T-helper 17 cell (primary cell): ENCODE data around the gene SNRK. TPM values are rescaled to one million over a fixed set of nuclear protein-coding genes. Genes with fewer than 3 reads are reported as not detected.

Experiments used
- ATAC-seq: fragments of 150-1000 bp; cut with Tn5 transposase; 2 replicates; pipeline ENCODE4 v1.10.0; 2021; ENCODE audit warnings: mild to moderate bottlenecking, moderate library complexity
- DNase-seq, 3 donors: peaks; one replicate each; pipeline versions ENCODE4 v3.0.0 to v3.0.0-alpha.2; 2020 to 2021
- H3K9me3 ChIP-seq: one replicate; pipeline ENCODE4 v1.7.0; 2013; ENCODE audit warnings: low read length, mild to moderate bottlenecking; ENCODE audit not compliant: control insufficient read depth, poor library complexity, severe bottlenecking
- H3K27ac Mint-ChIP-seq: one replicate; pipeline ENCODE4 v1.8.0; 2022; ENCODE audit warnings: mild to moderate bottlenecking, moderate library complexity, mixed read lengths
- H3K27me3 Mint-ChIP-seq: one replicate; pipeline ENCODE4 v1.8.0; 2022; ENCODE audit warnings: mixed read lengths
- H3K36me3 Mint-ChIP-seq: one replicate; pipeline ENCODE4 v1.8.0; 2022; ENCODE audit warnings: low read depth, mixed read lengths
- H3K4me1 Mint-ChIP-seq: one replicate; pipeline ENCODE4 v1.8.0; 2022; ENCODE audit warnings: mild to moderate bottlenecking, mixed read lengths
- H3K4me3 Mint-ChIP-seq: one replicate; pipeline ENCODE4 v1.8.0; 2022; ENCODE audit warnings: mild to moderate bottlenecking, moderate library complexity, mixed read lengths
- total RNA-seq, 4 donors: library from RNA in 2 of 4; stranded (reverse) in 2 of 4; gene quantifications; one replicate each; pipeline ENCODE4 v1.2.3 and lab custom pipeline; 2022 to 2026

The SNRK gene
- total RNA-seq, 2 donors from 2014 or later, result 127 to 159 TPM

- Mint-ChIP-seq H3K4me1 (peaks cover 27% of the 10 kb centered on the region), H3K4me3 (peak overlapping the region; percentile 88), H3K27ac (peak overlapping the region; percentile 96), H3K27me3 (no peaks in the 10 kb centered on the region), H3K36me3 (peaks cover 9% of the 10 kb centered on the region)
- ATAC-seq (no peak), DNase-seq (no peak)
- no peaks in the 10 kb centered on the region for H3K9me3 ChIP-seq
Observed at GRCh38 chr3:43285644-43286043, 696 bp upstream of the SNRK start.

DNA sequence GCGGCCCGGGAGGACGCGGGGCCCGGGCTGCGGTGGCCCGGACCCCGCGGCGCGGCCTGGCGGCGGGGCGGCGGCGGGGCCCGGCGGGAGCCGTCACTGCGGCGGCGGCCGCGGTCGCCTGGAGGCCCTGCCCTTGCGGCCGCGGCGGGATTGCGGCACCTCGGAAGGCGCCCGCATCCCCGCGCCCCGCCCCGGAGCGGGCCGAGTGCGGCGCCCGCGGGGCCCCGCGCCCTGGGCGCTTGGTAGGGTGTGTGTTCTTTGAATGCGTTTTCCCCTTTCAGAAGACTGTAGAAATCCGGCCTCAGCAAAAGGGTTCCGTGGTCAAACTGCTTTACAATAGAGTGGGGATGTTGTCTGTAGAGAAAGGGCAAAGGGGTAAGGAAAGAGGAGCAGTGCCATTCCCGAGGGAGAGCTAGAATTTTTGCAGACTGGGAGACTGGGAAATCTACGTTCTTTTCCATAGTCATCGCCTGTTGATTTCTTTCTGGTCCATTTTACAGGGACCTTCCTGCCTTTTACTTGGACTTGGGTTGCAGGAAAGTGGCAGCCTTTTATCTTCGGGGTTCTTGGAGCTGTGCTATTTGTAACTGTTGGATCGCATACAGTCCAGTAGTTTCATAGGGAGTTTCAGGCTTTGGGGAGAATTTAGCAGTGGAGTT lies 630 bp downstream of the SNRK start:
- ATAC-seq, result peak; percentile 41
- Mint-ChIP-seq H3K27ac (peak overlapping the region; percentile 96), H3K36me3 (peaks cover 9% of the 10 kb centered on the region), H3K27me3 (no peaks in the 10 kb centered on the region), H3K4me1 (peaks cover 40% of the 10 kb centered on the region), H3K4me3 (peak overlapping the region; percentile 96)
- peak; percentile 23 to 38 (median 30) for DNase-seq
- no peaks in the 10 kb centered on the region for H3K9me3 ChIP-seq

- peak overlapping the region; percentile 96 for H3K4me3 Mint-ChIP-seq
Observed at GRCh38 chr3:43287500-43287873, 1.1 kb downstream of the SNRK start.

GRCh38 chr3:43288366-43288765 lies 2.0 kb downstream of the SNRK start:
- no peaks in the 10 kb centered on the region for H3K27me3 Mint-ChIP-seq
- H3K9me3 ChIP-seq, result no peaks in the 10 kb centered on the region
- H3K4me3 Mint-ChIP-seq, result peak overlapping the region; percentile 96
- H3K36me3 Mint-ChIP-seq, result peaks cover 13% of the 10 kb centered on the region
- peaks cover 48% of the 10 kb centered on the region for H3K4me1 Mint-ChIP-seq
- peak overlapping the region; percentile 96 for H3K27ac Mint-ChIP-seq
- no peak for ATAC-seq
- DNase-seq, result no peak

More at GRCh38 chr3:43287500-43287873, 1.1 kb downstream of the SNRK start:
- no peaks in the 10 kb centered on the region for H3K27me3 Mint-ChIP-seq
- ATAC-seq (no peak), DNase-seq (no peak)
- peaks cover 9% of the 10 kb centered on the region for H3K36me3 Mint-ChIP-seq
- peak overlapping the region; percentile 96 for H3K27ac Mint-ChIP-seq
- no peaks in the 10 kb centered on the region for H3K9me3 ChIP-seq
- H3K4me1 Mint-ChIP-seq, result peaks cover 44% of the 10 kb centered on the region

GRCh38 chr3:43288850-43289249 lies 2.5 kb downstream of the SNRK start:
- DNase-seq, result no peak
- Mint-ChIP-seq H3K4me1 (peaks cover 48% of the 10 kb centered on the region), H3K36me3 (peaks cover 13% of the 10 kb centered on the region)

GRCh38 chr3:43289401-43289800 lies 3.1 kb downstream of the SNRK start:
- DNase-seq, result no peak
- Mint-ChIP-seq H3K27me3 (no peaks in the 10 kb centered on the region), H3K27ac (peak overlapping the region; percentile 96), H3K4me3 (peak overlapping the region; percentile 96), H3K4me1 (peaks cover 49% of the 10 kb centered on the region), H3K36me3 (peaks cover 13% of the 10 kb centered on the region)
- no peak for ATAC-seq
- H3K9me3 ChIP-seq, result no peaks in the 10 kb centered on the region

More at GRCh38 chr3:43288850-43289249, 2.5 kb downstream of the SNRK start:
- Mint-ChIP-seq H3K27ac (peak overlapping the region; percentile 96), H3K27me3 (no peaks in the 10 kb centered on the region), H3K4me3 (peak overlapping the region; percentile 96)
- no peaks in the 10 kb centered on the region for H3K9me3 ChIP-seq
- no peak for ATAC-seq

DNA sequence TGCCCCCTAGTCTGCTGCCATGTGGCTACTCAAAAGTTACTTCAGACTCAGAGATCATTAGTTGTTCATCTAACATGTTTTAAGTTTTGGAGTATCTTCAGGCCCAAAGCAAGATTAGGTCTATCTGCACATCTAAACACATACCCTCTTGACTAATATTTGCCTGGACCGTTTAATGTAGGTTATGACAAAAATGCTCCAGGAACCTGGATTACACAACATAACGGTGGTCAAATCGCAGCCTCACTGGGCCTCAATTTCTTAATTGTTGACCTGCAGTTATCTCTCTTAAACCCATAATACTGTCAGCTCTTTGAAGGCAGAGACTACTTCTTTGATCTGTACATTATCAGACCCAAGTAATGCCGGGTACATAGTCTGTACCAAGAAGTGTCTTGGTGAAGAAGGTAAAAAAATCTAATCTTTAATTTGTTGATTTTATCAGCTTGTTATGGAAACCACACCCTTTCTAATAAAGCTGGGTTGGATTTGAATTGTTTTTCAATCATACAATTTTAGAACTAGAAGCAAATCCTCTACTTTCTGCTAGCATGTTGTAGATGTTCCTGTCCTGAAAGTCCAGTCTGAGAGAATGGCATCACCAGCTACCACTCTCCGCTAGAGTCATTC lies 3.6 kb downstream of the SNRK start:
- Mint-ChIP-seq H3K27ac (peak overlapping the region; percentile 96), H3K4me3 (peak overlapping the region; percentile 96), H3K27me3 (no peaks in the 10 kb centered on the region), H3K4me1 (peaks cover 53% of the 10 kb centered on the region), H3K36me3 (peaks cover 13% of the 10 kb centered on the region)
- H3K9me3 ChIP-seq, result no peaks in the 10 kb centered on the region
- ATAC-seq (no peak), DNase-seq (no peak)

- no peak for DNase-seq
- peaks cover 13% of the 10 kb centered on the region for H3K36me3 Mint-ChIP-seq
- no peak for ATAC-seq
- no peaks in the 10 kb centered on the region for H3K9me3 ChIP-seq
- H3K4me1 Mint-ChIP-seq, result peaks cover 56% of the 10 kb centered on the region
- H3K4me3 Mint-ChIP-seq, result peak overlapping the region; percentile 96
- peak overlapping the region; percentile 96 for H3K27ac Mint-ChIP-seq
- H3K27me3 Mint-ChIP-seq, result no peaks in the 10 kb centered on the region
Observed at GRCh38 chr3:43290956-43291355, 4.6 kb downstream of the SNRK start.

GRCh38 chr3:43291546-43291945 lies 5.2 kb downstream of the SNRK start:
- peak overlapping the region; percentile 96 for H3K27ac Mint-ChIP-seq
- no peaks in the 10 kb centered on the region for H3K9me3 ChIP-seq

DNA sequence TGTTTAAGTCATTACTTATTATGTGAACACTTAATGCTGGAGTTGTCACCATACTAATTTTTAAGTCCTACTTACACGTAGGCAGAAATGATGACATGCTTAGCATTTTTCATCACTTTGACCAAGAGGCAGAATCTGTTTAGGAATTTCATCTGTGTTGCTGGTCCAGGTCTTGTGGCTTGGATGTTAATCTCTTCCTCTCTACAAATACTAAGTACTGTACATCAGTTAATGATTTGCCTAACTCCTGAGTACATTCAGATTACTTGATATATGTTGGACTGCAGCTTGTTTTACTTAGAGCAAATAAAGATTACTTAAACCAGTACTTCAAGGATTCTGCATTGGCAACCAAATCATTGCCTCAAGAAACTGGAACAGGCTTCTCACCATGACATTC lies 8.6 kb downstream of the SNRK start:
- Mint-ChIP-seq H3K27ac (peak overlapping the region; percentile 95), H3K36me3 (peaks cover 12% of the 10 kb centered on the region), H3K27me3 (no peaks in the 10 kb centered on the region), H3K4me1 (peaks cover 68% of the 10 kb centered on the region), H3K4me3 (peak overlapping the region; percentile 3)
- ATAC-seq (no peak), DNase-seq (no peak)
- H3K9me3 ChIP-seq, result no peaks in the 10 kb centered on the region

More at GRCh38 chr3:43291546-43291945, 5.2 kb downstream of the SNRK start:
- H3K4me1 Mint-ChIP-seq, result peaks cover 58% of the 10 kb centered on the region
- H3K27me3 Mint-ChIP-seq, result no peaks in the 10 kb centered on the region
- ATAC-seq (no peak), DNase-seq (no peak)
- H3K36me3 Mint-ChIP-seq, result peaks cover 13% of the 10 kb centered on the region
- peak overlapping the region; percentile 96 for H3K4me3 Mint-ChIP-seq

GRCh38 chr3:43296565-43296964 lies 10.2 kb downstream of the SNRK start:
- peak; percentile 17 to 36 (median 33) for DNase-seq
- no peaks in the 10 kb centered on the region for H3K9me3 ChIP-seq
- H3K4me1 Mint-ChIP-seq, result peaks cover 54% of the 10 kb centered on the region
- peaks cover 8% of the 10 kb centered on the region for H3K36me3 Mint-ChIP-seq
- peak; percentile 93 for ATAC-seq
- H3K27ac Mint-ChIP-seq, result peak overlapping the region; percentile 95
- no peaks in the 10 kb centered on the region for H3K27me3 Mint-ChIP-seq
- H3K4me3 Mint-ChIP-seq, result peak overlapping the region; percentile 82

- H3K4me3 Mint-ChIP-seq, result peak overlapping the region; percentile 82
- H3K36me3 Mint-ChIP-seq, result peaks cover 4% of the 10 kb centered on the region
- ATAC-seq, result no peak
- H3K27ac Mint-ChIP-seq, result peak overlapping the region; percentile 95
- no peaks in the 10 kb centered on the region for H3K9me3 ChIP-seq
- H3K4me1 Mint-ChIP-seq, result peaks cover 45% of the 10 kb centered on the region
- no peaks in the 10 kb centered on the region for H3K27me3 Mint-ChIP-seq
- DNase-seq, result no peak
Observed at GRCh38 chr3:43298292-43298691, 12.0 kb downstream of the SNRK start.

- peak overlapping the region; percentile 82 for H3K4me3 Mint-ChIP-seq
- H3K9me3 ChIP-seq, result no peaks in the 10 kb centered on the region
- no peaks in the 10 kb centered on the region for H3K27me3 Mint-ChIP-seq
- H3K36me3 Mint-ChIP-seq, result peaks cover 4% of the 10 kb centered on the region
- DNase-seq (no peak), ATAC-seq (no peak)
- H3K27ac Mint-ChIP-seq, result peak overlapping the region; percentile 95
- H3K4me1 Mint-ChIP-seq, result peaks cover 47% of the 10 kb centered on the region
Observed at GRCh38 chr3:43298761-43299160, 12.4 kb downstream of the SNRK start.
